Neural progenitor cell (in vitro differentiated cells): ENCODE data around the gene TNFAIP6. TPM values are rescaled to one million over a fixed set of nuclear protein-coding genes. Genes with fewer than 3 reads are reported as not detected.

Experiments used
- DNase-seq: peaks from one replicate; pipeline ENCODE4 v3.0.0-alpha.2; 2016; ENCODE audit warnings: low spot score
- H2AFZ ChIP-seq: fragments of 200-600 bp; sonication (generic); replicated peaks from 2 replicates; pipeline ENCODE4 v1.6.1; 2016; ENCODE audit warnings: antibody characterized with exemption
- H3F3A ChIP-seq: fragments of 200-600 bp; sonication (generic); 2 replicates; pipeline ENCODE4 v1.6.1; 2016; ENCODE audit warnings: antibody characterized with exemption, low read depth
- H3K27ac ChIP-seq: fragments of 200-600 bp; sonication (generic); 2 replicates; pipeline ENCODE4 v1.5.1; 2016; ENCODE audit warnings: mild to moderate bottlenecking
- H3K27me3 ChIP-seq: fragments of 200-600 bp; sonication (generic); 2 replicates; pipeline ENCODE4 v1.6.1; 2016; ENCODE audit warnings: mild to moderate bottlenecking, moderate library complexity
- H3K36me3 ChIP-seq: fragments of 200-600 bp; sonication (generic); 2 replicates; pipeline ENCODE4 v1.5.1; 2016
- H3K4me1 ChIP-seq: fragments of 200-600 bp; sonication (generic); 2 replicates; pipeline ENCODE4 v1.6.1; 2016; ENCODE audit warnings: mixed run types
- H3K4me2 ChIP-seq: fragments of 200-600 bp; sonication (generic); 2 replicates; pipeline ENCODE4 v1.6.1; 2016
- H3K4me3 ChIP-seq: fragments of 200-600 bp; sonication (generic); 2 replicates; pipeline ENCODE4 v1.5.1; 2016
- H3K79me2 ChIP-seq: fragments of 200-600 bp; sonication (generic); 2 replicates; pipeline ENCODE4 v1.6.1; 2016; ENCODE audit warnings: low read depth
- H3K9ac ChIP-seq: fragments of 200-600 bp; sonication (generic); 2 replicates; pipeline ENCODE4 v1.6.1; 2016
- H3K9me3 ChIP-seq: fragments of 200-600 bp; sonication (generic); 2 replicates; pipeline ENCODE4 v1.5.1; 2016; ENCODE audit warnings: low read depth
- H4K20me1 ChIP-seq: fragments of 200-600 bp; sonication (generic); 2 replicates; pipeline ENCODE4 v1.6.1; 2016; ENCODE audit warnings: low read depth
- H3K27ac Mint-ChIP-seq: 3 replicates; pipeline ENCODE4 v1.8.0; 2021; ENCODE audit warnings: mixed read lengths
- H3K27me3 Mint-ChIP-seq: 2 replicates; pipeline ENCODE4 v1.8.0; 2022; ENCODE audit warnings: low read depth, mild to moderate bottlenecking, inconsistent platforms, moderate library complexity, mixed read lengths; ENCODE audit not compliant: insufficient read depth
- H3K36me3 Mint-ChIP-seq: 3 replicates; pipeline ENCODE4 v1.8.0; 2021; ENCODE audit warnings: mixed read lengths
- H3K4me1 Mint-ChIP-seq: 3 replicates; pipeline ENCODE4 v1.8.0; 2021; ENCODE audit warnings: mixed read lengths
- H3K4me3 Mint-ChIP-seq: 3 replicates; pipeline ENCODE4 v1.8.0; 2021; ENCODE audit warnings: mild to moderate bottlenecking, moderate library complexity, mixed read lengths
- H3K9me3 Mint-ChIP-seq: 3 replicates; pipeline ENCODE4 v1.8.0; 2020; ENCODE audit warnings: mixed read lengths
- CTCF ChIP-seq: fragments of 200-600 bp; sonication (generic); IDR thresholded peaks from 2 replicates; pipeline ENCODE4 v1.5.1; 2017; ENCODE audit warnings: antibody characterized with exemption, mild to moderate bottlenecking
- EZH2 ChIP-seq: fragments of 200-600 bp; sonication (generic); IDR thresholded peaks from 2 replicates; pipeline ENCODE4 v1.6.1; 2017; ENCODE audit warnings: antibody characterized with exemption, mild to moderate bottlenecking, moderate library complexity
- EZH2phosphoT487 ChIP-seq: fragments of 200-600 bp; sonication (generic); IDR thresholded peaks from 2 replicates; pipeline ENCODE4 v1.6.1; 2017; ENCODE audit warnings: antibody characterized with exemption
- total RNA-seq: library from RNA; depleted of rRNA; stranded (reverse); fragments of >200 nt; gene quantifications from 2 replicates; pipeline ENCODE4 v1.2.3, GENCODE V29; 2015; ENCODE audit warnings: low replicate concordance

Gene TNFAIP6
- total RNA-seq, 1 donor from 2014 or later: 0.22 TPM

GRCh38 chr2:151325581-151326095 lies 31.8 kb upstream of the TNFAIP6 start:
- no peaks in the 10 kb centered on the region for H3K4me1 ChIP-seq
- Mint-ChIP-seq H3K27ac (no peak overlapping the region), H3K27me3 (no peaks in the 10 kb centered on the region), H3K4me3 (no peak overlapping the region), H3K36me3 (no peaks in the 10 kb centered on the region), H3K4me1 (no peaks in the 10 kb centered on the region), H3K9me3 (peaks cover 4% of the 10 kb centered on the region)
- no peaks in the 10 kb centered on the region for H3K27me3 ChIP-seq
- no peak overlapping the region for H3K4me3 ChIP-seq
- H3K9me3 ChIP-seq: no peaks in the 10 kb centered on the region
- H3K79me2 ChIP-seq: no peaks in the 10 kb centered on the region
- H4K20me1 ChIP-seq: no peaks in the 10 kb centered on the region
- H3K27ac ChIP-seq: no peak overlapping the region
- no peak overlapping the region for H2AFZ ChIP-seq
- H3F3A ChIP-seq: no peaks in the 10 kb centered on the region
- no peak for DNase-seq
- H3K36me3 ChIP-seq: no peaks in the 10 kb centered on the region
- TF ChIP-seq EZH2phosphoT487 (no peak), CTCF (no peak), EZH2 (no peak)
- no peak overlapping the region for H3K4me2 ChIP-seq
- no peak overlapping the region for H3K9ac ChIP-seq

- Mint-ChIP-seq H3K27me3 (no peaks in the 10 kb centered on the region), H3K9me3 (no peaks in the 10 kb centered on the region), H3K27ac (no peak overlapping the region), H3K4me1 (no peaks in the 10 kb centered on the region), H3K36me3 (no peaks in the 10 kb centered on the region), H3K4me3 (no peak overlapping the region)
- Histone ChIP-seq H3K4me2 (no peak overlapping the region), H3K27ac (no peak overlapping the region), H3K4me3 (no peak overlapping the region), H3F3A (no peaks in the 10 kb centered on the region), H3K9me3 (no peaks in the 10 kb centered on the region), H4K20me1 (no peaks in the 10 kb centered on the region), H2AFZ (no peak overlapping the region), H3K9ac (no peak overlapping the region), H3K79me2 (no peaks in the 10 kb centered on the region), H3K27me3 (no peaks in the 10 kb centered on the region), H3K36me3 (no peaks in the 10 kb centered on the region), H3K4me1 (no peaks in the 10 kb centered on the region)
- no peak for TF ChIP-seq EZH2phosphoT487
- TF ChIP-seq CTCF: no peak
- TF ChIP-seq EZH2: no peak
- no peak for DNase-seq
Measured at GRCh38 chr2:151326554-151326953, 30.8 kb upstream of the TNFAIP6 start.

GRCh38 chr2:151329998-151330397 lies 27.4 kb upstream of the TNFAIP6 start:
- H4K20me1 ChIP-seq: no peaks in the 10 kb centered on the region
- H3K79me2 ChIP-seq: no peaks in the 10 kb centered on the region
- H3K27ac ChIP-seq: no peak overlapping the region
- H3K27ac Mint-ChIP-seq: no peak overlapping the region
- no peak for DNase-seq
- no peaks in the 10 kb centered on the region for H3K4me1 ChIP-seq
- no peaks in the 10 kb centered on the region for H3K36me3 ChIP-seq
- H3K27me3 Mint-ChIP-seq: peaks cover 2% of the 10 kb centered on the region
- no peak overlapping the region for H2AFZ ChIP-seq
- H3K36me3 Mint-ChIP-seq: no peaks in the 10 kb centered on the region
- no peak overlapping the region for H3K9ac ChIP-seq
- no peak overlapping the region for H3K4me3 ChIP-seq
- peaks cover 2% of the 10 kb centered on the region for H3K4me1 Mint-ChIP-seq
- H3K9me3 Mint-ChIP-seq: no peaks in the 10 kb centered on the region
- H3K4me3 Mint-ChIP-seq: no peak overlapping the region
- H3F3A ChIP-seq: no peaks in the 10 kb centered on the region
- no peak overlapping the region for H3K4me2 ChIP-seq
- H3K27me3 ChIP-seq: no peaks in the 10 kb centered on the region
- no peaks in the 10 kb centered on the region for H3K9me3 ChIP-seq
- TF ChIP-seq EZH2 (no peak), CTCF (no peak), EZH2phosphoT487 (no peak)
